ENCODE measurements around the gene ZNF646. TPM values are rescaled to one million over a fixed set of nuclear protein-coding genes. Genes with fewer than 3 reads are reported as not detected.

Gene ZNF646
- total and polyA plus RNA-seq, 2 of the 13 experiments (the other 11 are each of a cell fraction or from before 2014, with no cell fraction given), result 3.4 to 10.9 TPM

- TF ChIP-seq MBD4 (IDR thresholded peaks at IDR 0.05; ENCODE audit: borderline replicate concordance, low read length) (no peak), IRF9 (CRISPR knock-in tag; IDR thresholded peaks at IDR 0.05; ENCODE audit: borderline replicate concordance) (peak; percentile 92), BCL6 (CRISPR knock-in tag; IDR thresholded peaks at IDR 0.05) (peak; percentile 96), SMARCC2 (IDR thresholded peaks at IDR 0.05) (no peak), HOXA7 (CRISPR knock-in tag; IDR thresholded peaks at IDR 0.05) (no peak), ZNF577 (CRISPR knock-in tag; IDR thresholded peaks at IDR 0.05; ENCODE audit: borderline replicate concordance, low read depth) (no peak), TFDP1 (CRISPR knock-in tag; IDR thresholded peaks at IDR 0.05; ENCODE audit: borderline replicate concordance) (peak; percentile 93; the same call in 1 of the 2 replicates), ZNF841 (CRISPR knock-in tag; IDR thresholded peaks at IDR 0.05; ENCODE audit: borderline replicate concordance) (0 out of 2 replicates have a peak, but pooled peaks have one; percentile 25), NCOA1 (CRISPR knock-in tag; IDR thresholded peaks at IDR 0.05) (peak; percentile 100), BRCA1 (CRISPR knock-in tag; IDR thresholded peaks at IDR 0.05) (peak; percentile 89; the same call in 1 of the 2 replicates), ZNF75D (CRISPR knock-in tag; IDR thresholded peaks at IDR 0.05; ENCODE audit: borderline replicate concordance) (no peak), ZNF747 (CRISPR knock-in tag; IDR thresholded peaks at IDR 0.05; ENCODE audit: borderline replicate concordance) (peak; percentile 97), KLF15 (CRISPR knock-in tag; IDR thresholded peaks at IDR 0.05; ENCODE audit: borderline replicate concordance) (peak; percentile 92), ELF1 (CRISPR knock-in tag; IDR thresholded peaks at IDR 0.05) (peak; percentile 68), ZNF709 (CRISPR knock-in tag; IDR thresholded peaks at IDR 0.05) (peak; percentile 93), SP4 (CRISPR knock-in tag; IDR thresholded peaks at IDR 0.05) (peak; percentile 88), PHF5A (CRISPR knock-in tag; IDR thresholded peaks at IDR 0.05; ENCODE audit: low read depth, unreplicated experiment) (peak; percentile 94)
- TF ChIP-seq, protein P1, sequence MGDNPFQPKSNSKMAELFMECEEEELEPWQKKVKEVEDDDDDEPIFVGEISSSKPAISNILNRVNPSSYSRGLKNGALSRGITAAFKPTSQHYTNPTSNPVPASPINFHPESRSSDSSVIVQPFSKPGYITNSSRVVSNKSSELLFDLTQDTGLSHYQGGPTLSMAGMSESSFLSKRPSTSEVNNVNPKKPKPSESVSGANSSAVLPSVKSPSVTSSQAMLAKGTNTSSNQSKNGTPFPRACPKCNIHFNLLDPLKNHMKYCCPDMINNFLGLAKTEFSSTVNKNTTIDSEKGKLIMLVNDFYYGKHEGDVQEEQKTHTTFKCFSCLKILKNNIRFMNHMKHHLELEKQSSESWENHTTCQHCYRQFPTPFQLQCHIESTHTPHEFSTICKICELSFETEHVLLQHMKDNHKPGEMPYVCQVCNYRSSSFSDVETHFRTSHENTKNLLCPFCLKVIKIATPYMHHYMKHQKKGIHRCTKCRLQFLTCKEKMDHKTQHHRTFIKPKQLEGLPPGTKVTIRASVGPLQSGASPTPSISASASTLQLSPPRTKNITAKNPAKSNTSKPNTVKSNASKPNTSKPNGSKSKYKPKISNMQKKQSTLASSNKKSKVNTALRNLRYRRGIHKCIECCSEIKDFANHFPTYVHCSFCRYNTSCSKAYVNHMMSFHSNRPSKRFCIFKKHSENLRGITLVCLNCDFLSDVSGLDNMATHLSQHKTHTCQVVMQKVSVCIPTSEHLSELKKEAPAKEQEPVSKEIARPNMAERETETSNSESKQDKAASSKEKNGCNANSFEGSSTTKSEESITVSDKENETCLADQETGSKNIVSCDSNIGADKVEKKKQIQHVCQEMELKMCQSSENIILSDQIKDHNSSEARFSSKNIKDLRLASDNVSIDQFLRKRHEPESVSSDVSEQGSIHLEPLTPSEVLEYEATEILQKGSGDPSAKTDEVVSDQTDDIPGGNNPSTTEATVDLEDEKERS (CRISPR knock-in tag; IDR thresholded peaks at IDR 0.05), result peak; percentile 96
- TF ChIP-seq, protein P2, sequence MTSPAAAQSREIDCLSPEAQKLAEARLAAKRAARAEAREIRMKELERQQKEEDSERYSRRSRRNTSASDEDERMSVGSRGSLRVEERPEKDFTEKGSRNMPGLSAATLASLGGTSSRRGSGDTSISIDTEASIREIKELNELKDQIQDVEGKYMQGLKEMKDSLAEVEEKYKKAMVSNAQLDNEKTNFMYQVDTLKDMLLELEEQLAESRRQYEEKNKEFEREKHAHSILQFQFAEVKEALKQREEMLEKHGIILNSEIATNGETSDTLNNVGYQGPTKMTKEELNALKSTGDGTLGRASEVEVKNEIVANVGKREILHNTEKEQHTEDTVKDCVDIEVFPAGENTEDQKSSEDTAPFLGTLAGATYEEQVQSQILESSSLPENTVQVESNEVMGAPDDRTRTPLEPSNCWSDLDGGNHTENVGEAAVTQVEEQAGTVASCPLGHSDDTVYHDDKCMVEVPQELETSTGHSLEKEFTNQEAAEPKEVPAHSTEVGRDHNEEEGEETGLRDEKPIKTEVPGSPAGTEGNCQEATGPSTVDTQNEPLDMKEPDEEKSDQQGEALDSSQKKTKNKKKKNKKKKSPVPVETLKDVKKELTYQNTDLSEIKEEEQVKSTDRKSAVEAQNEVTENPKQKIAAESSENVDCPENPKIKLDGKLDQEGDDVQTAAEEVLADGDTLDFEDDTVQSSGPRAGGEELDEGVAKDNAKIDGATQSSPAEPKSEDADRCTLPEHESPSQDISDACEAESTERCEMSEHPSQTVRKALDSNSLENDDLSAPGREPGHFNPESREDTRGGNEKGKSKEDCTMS (CRISPR knock-in tag; conservative IDR thresholded peaks at IDR 0.05), result peak; percentile 56; the same call in 1 of the 2 replicates
- TF ChIP-seq, protein P3, sequence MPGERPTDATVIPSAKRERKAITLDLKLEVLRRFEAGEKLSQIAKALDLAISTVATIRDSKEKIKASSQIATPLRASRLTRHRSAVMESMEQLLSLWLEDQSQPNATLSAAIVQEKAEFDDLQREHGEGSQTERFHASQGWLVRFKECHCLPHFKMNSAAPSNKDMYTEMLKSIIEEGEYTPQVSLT (CRISPR knock-in tag; IDR thresholded peaks at IDR 0.05; ENCODE audit: borderline replicate concordance, low read depth), result peak; percentile 68; the same call in 1 of the 2 replicates
Measured at GRCh38 chr16:31105677-31106213, 31.5 kb downstream of the ZNF646 start (continued).
